ENCODE results near the gene CATSPER2. TPM values are rescaled to one million over a fixed set of nuclear protein-coding genes. Genes with fewer than 3 reads are reported as not detected.
"Not testable (repeated sequence)": the region's sequence is repeated elsewhere in the genome, so short reads cannot be mapped to it uniquely, and the experiment has no call there.

The CATSPER2 gene
- total RNA-seq, 2 experiments from 2014 or later: 3.5 to 4.5 TPM

DNA sequence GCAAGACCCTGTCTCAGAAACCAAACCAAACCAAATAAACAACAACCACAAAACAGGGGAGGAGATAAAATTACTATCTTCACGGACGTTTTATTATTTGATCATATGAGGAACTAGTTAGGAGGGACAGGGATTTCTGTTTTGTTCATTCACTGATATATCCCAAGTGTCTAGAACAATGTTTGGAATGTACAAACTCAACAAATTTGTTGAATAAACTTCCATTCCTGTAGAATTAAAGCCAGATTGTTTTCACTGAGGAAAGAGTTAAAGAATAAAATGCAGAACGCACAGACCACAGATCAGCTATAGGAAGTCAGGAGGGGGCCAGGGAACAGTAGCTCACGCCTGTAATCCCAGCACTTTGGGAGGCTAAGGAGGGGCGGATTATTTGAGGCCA is 23.5 kb downstream of the CATSPER2 start:
- Mint-ChIP-seq H3K27ac (no peak overlapping the region), H3K36me3 (ENCODE audit: low read depth) (no peaks in the 10 kb centered on the region), H3K27me3 (ENCODE audit: low read depth) (peaks cover 1% of the 10 kb centered on the region), H3K4me1 (ENCODE audit: low read depth) (no peaks in the 10 kb centered on the region), H3K9me3 (no peaks in the 10 kb centered on the region), H3K4me3 (no peak overlapping the region)
- intact Hi-C loops (cut with micrococcal nuclease): no loop called here
- DNase-seq: no peak
- CTCF ChIA-PET: no interaction called here

GRCh38 chr15:43622068-43622799 is 26.4 kb downstream of the CATSPER2 start:
- H3K27ac Mint-ChIP-seq; H3K4me1 Mint-ChIP-seq (ENCODE audit: low read depth); H3K36me3 Mint-ChIP-seq (ENCODE audit: low read depth); H3K4me3 Mint-ChIP-seq; DNase-seq; intact Hi-C loops (cut with micrococcal nuclease); H3K27me3 Mint-ChIP-seq (ENCODE audit: low read depth); H3K9me3 Mint-ChIP-seq: not testable (repeated sequence)
- CTCF ChIA-PET: interaction anchor here (1.6 kb wide), 1 partner anchor 397 kb away, joined by 3 read pairs; no protein-coding TSS in a partner anchor

DNA sequence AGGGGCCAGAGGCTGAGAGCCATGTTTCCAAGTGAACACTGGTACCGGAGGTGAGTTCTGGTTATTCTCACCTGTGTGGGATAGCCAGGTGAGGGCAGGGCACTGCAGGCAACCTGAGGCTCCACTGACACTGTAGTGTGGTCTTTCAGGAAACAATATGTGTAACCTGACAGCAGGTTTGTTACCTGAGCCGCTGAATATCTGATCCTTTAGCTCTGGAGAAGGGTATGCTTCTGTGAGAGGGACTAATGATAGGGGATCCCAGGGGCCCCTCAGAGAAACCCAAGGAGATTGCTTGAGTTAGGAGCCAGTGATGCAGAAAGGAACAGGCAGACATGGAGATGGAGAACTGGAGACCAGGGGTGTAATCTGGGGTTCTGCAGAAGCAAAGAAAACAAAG is 29.9 kb downstream of the CATSPER2 start, which contains the start of gene STRC:
Gene STRC, minus strand, starts transcription at position 101 of the 400 bp plus-strand sequence. Its CDS starts 78 bp downstream, at position 23.
- H3K4me3 Mint-ChIP-seq; H3K9me3 Mint-ChIP-seq; H3K27ac Mint-ChIP-seq; DNase-seq; intact Hi-C loops (cut with micrococcal nuclease); CTCF ChIA-PET; H3K4me1 Mint-ChIP-seq (ENCODE audit: low read depth); H3K36me3 Mint-ChIP-seq (ENCODE audit: low read depth); H3K27me3 Mint-ChIP-seq (ENCODE audit: low read depth): not testable (repeated sequence)

DNA sequence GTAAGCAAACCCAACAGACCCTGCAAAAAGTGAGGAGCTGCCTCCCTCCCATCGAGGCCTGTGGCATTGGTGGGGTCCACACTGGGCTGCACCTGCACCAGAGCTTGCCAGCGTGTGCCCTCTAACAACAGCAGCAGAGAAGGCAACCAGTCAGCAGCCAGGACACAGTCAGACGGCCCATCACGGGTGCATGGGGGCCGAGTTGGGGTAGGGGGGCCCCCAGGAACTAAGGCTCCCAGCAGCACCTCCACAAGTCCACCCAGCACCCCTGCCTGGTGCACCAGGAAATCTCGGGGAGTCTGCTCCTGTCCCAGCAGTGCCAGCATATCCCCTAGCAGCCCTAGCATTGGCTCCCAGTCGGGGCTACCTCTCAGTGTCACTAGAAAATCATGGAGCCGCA is 30.9 kb downstream of the CATSPER2 start:
- H3K36me3 Mint-ChIP-seq (ENCODE audit: low read depth); CTCF ChIA-PET; H3K9me3 Mint-ChIP-seq; H3K27ac Mint-ChIP-seq; H3K4me1 Mint-ChIP-seq (ENCODE audit: low read depth); DNase-seq; intact Hi-C loops (cut with micrococcal nuclease); H3K27me3 Mint-ChIP-seq (ENCODE audit: low read depth); H3K4me3 Mint-ChIP-seq: not testable (repeated sequence)

DNA sequence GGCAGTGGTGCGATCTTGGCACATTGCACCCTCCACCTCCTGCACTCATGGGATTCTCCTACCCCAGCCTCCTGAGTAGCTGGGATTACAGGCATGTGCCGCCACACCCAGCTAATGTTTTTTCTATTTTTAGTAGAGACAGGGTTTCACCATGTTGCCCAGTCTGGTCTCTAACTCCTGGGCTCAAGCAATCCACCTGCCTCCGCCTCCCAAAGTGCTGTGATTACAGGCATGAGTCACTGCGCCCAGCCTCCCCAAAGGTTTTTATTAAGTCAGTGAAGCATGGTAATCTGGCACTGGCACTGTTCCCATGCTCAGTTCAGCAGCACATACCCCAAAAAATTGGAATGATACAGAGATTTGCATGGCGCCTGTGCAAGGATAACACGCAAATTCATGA is 46.4 kb downstream of the CATSPER2 start:
- H3K4me3 Mint-ChIP-seq; H3K27me3 Mint-ChIP-seq (ENCODE audit: low read depth); CTCF ChIA-PET; H3K36me3 Mint-ChIP-seq (ENCODE audit: low read depth); H3K9me3 Mint-ChIP-seq; H3K4me1 Mint-ChIP-seq (ENCODE audit: low read depth); DNase-seq; intact Hi-C loops (cut with micrococcal nuclease); H3K27ac Mint-ChIP-seq: not testable (repeated sequence)

DNA sequence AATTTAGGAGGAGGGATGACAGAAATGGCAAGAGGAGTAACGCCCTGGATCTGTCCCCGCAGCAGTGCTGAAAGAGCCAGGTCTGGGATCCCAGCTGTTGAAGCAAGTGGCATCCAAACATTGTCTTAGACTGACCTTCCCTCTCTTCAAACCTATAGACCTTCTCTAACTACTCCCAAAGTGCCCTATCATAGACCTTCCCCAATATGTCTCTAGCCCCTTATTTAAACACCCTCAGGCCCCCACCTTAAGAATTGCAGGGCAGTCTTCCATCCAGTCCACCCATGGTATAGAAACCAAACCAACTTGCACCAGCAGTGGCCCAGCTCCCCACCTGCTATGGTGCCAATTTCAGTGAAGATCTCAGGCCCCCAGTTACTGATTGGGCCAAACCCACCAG is 48.4 kb downstream of the CATSPER2 start:
- H3K27me3 Mint-ChIP-seq (ENCODE audit: low read depth): peaks cover 12% of the 10 kb centered on the region
- DNase-seq; intact Hi-C loops (cut with micrococcal nuclease); H3K9me3 Mint-ChIP-seq; CTCF ChIA-PET; H3K4me3 Mint-ChIP-seq; H3K36me3 Mint-ChIP-seq (ENCODE audit: low read depth); H3K27ac Mint-ChIP-seq; H3K4me1 Mint-ChIP-seq (ENCODE audit: low read depth): not testable (repeated sequence)

DNA sequence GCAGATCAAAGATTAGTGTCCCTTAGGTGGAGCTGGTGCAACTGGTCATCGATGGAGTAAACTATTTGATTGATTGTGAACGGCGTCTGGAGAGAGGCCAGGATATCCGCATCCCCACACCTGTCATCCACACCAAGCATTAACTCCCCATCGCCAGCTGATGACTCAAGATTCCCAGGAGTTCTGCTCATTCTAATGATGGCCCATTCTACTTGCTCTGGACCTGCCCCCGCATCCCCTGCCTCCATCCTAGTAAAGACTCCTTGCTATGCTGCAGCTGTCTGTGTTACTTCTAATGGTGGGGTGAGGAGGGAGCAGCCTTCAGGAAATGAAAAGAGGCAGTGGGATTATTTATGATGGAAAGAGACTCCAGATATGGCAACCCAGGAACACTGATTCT is 49.5 kb downstream of the CATSPER2 start:
- DNase-seq; H3K4me3 Mint-ChIP-seq; CTCF ChIA-PET; H3K27ac Mint-ChIP-seq; H3K4me1 Mint-ChIP-seq (ENCODE audit: low read depth); intact Hi-C loops (cut with micrococcal nuclease); H3K9me3 Mint-ChIP-seq; H3K36me3 Mint-ChIP-seq (ENCODE audit: low read depth): not testable (repeated sequence)
- peaks cover 12% of the 10 kb centered on the region for H3K27me3 Mint-ChIP-seq (ENCODE audit: low read depth)

GRCh38 chr15:43593328-43594190 is 55.1 kb downstream of the CATSPER2 start, which contains the start of gene CKMT1B:
CKMT1B (plus strand) TSS chr15:43594027; CDS start chr15:43594219, 192 bp downstream.
- H3K27me3 Mint-ChIP-seq (ENCODE audit: low read depth); H3K36me3 Mint-ChIP-seq (ENCODE audit: low read depth); H3K4me1 Mint-ChIP-seq (ENCODE audit: low read depth); DNase-seq; H3K4me3 Mint-ChIP-seq; H3K9me3 Mint-ChIP-seq; CTCF ChIA-PET; intact Hi-C loops (cut with micrococcal nuclease); H3K27ac Mint-ChIP-seq: not testable (repeated sequence)

GRCh38 chr15:43592841-43593240 is 55.8 kb downstream of the CATSPER2 start:
- H3K9me3 Mint-ChIP-seq; intact Hi-C loops (cut with micrococcal nuclease); CTCF ChIA-PET; H3K4me3 Mint-ChIP-seq; H3K27me3 Mint-ChIP-seq (ENCODE audit: low read depth); H3K27ac Mint-ChIP-seq; DNase-seq; H3K36me3 Mint-ChIP-seq (ENCODE audit: low read depth); H3K4me1 Mint-ChIP-seq (ENCODE audit: low read depth): not testable (repeated sequence)

- H3K27ac Mint-ChIP-seq; CTCF ChIA-PET; H3K4me3 Mint-ChIP-seq; H3K27me3 Mint-ChIP-seq (ENCODE audit: low read depth); H3K9me3 Mint-ChIP-seq; H3K36me3 Mint-ChIP-seq (ENCODE audit: low read depth); DNase-seq; H3K4me1 Mint-ChIP-seq (ENCODE audit: low read depth); intact Hi-C loops (cut with micrococcal nuclease): not testable (repeated sequence)
Observed at GRCh38 chr15:43589778-43590466, 58.7 kb downstream of the CATSPER2 start, which contains the start of gene PPIP5K1. PPIP5K1 (minus strand) TSS chr15:43590208; CDS start chr15:43584504, 5,704 bp downstream.
